SK-N-DZ (cell line): ENCODE measurements around the gene ACKR3.

Experiments used
- DNase-seq: peaks from one replicate; pipeline ENCODE4 v3.0.0-alpha.2; 2015; ENCODE audit warnings: low spot score

The ACKR3 gene

GRCh38 chr2:236568922-236569572 is 578 bp upstream of the ACKR3 start:
- no peak for DNase-seq

GRCh38 chr2:236570081-236570868 is 650 bp downstream of the ACKR3 start:
- DNase-seq = no peak

- no peak for DNase-seq
Observed at GRCh38 chr2:236571145-236571544, 1.5 kb downstream of the ACKR3 start.

- no peak for DNase-seq
Observed at GRCh38 chr2:236572482-236572881, 2.9 kb downstream of the ACKR3 start.

GRCh38 chr2:236573066-236573929 is 3.7 kb downstream of the ACKR3 start:
- no peak for DNase-seq

GRCh38 chr2:236574000-236574399 is 4.4 kb downstream of the ACKR3 start:
- DNase-seq = no peak

GRCh38 chr2:236574424-236575145 is 5.0 kb downstream of the ACKR3 start:
- DNase-seq = no peak

GRCh38 chr2:236575510-236575909 is 5.9 kb downstream of the ACKR3 start:
- no peak for DNase-seq

GRCh38 chr2:236576087-236576486 is 6.5 kb downstream of the ACKR3 start:
- DNase-seq = no peak

- DNase-seq = no peak
Observed at GRCh38 chr2:236576953-236577352, 7.3 kb downstream of the ACKR3 start.

- DNase-seq = no peak
Observed at GRCh38 chr2:236577481-236578410, 8.1 kb downstream of the ACKR3 start.

- no peak for DNase-seq
Observed at GRCh38 chr2:236578411-236578846, 8.8 kb downstream of the ACKR3 start.

- no peak for DNase-seq
Observed at GRCh38 chr2:236579048-236579745, 9.6 kb downstream of the ACKR3 start.

GRCh38 chr2:236579746-236580315 is 10.2 kb downstream of the ACKR3 start:
- no peak for DNase-seq

- no peak for DNase-seq
Observed at GRCh38 chr2:236580746-236581355, 11.2 kb downstream of the ACKR3 start.

- DNase-seq = no peak
Observed at GRCh38 chr2:236581546-236581945, 11.9 kb downstream of the ACKR3 start.

- DNase-seq = no peak
Observed at GRCh38 chr2:236582968-236583367, 13.3 kb downstream of the ACKR3 start.

GRCh38 chr2:236583621-236584203 is 14.1 kb downstream of the ACKR3 start:
- no peak for DNase-seq
